ENCODE data around the gene U2AF2. TPM values are rescaled to one million over a fixed set of nuclear protein-coding genes. Genes with fewer than 3 reads are reported as not detected.

Gene U2AF2
- total RNA-seq, 1 donor from 2014 or later = 143 TPM

DNA sequence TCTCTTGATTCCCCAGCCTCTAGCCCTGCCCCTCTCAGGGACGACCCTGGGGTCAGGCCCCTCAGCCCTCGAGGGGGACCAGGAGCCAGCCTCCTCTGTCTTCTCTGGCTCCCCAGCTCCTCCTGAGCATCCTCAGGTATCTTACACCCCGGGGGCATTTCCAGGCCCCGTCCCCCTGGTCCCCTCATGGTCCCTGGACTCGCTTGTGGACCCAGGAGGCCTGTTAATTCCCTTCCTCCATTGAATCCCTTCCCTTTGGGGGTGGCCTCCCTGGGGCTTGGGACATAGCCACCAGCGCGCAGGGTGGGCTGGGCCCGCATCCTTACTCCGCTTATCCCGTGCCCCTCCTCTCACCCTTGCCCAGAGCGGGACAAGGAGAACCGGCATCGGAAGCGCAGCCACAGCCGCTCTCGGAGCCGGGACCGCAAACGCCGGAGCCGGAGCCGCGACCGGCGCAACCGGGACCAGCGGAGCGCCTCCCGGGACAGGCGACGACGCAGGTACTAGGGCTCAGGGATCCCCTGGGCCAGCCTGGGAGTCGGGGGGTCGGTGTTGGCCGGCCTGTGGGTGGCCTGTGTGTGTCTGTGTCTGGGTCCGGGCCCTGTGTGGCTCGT, 4.1 kb downstream of the U2AF2 start:
- DNase-seq (no peak), ATAC-seq (no peak)
- no peak overlapping the region for H3K27ac ChIP-seq
- no peaks in the 10 kb centered on the region for H3K27me3 ChIP-seq (ENCODE audit: low read depth)
- H3K4me3 ChIP-seq = no peak overlapping the region
- H3K9me3 ChIP-seq = no peaks in the 10 kb centered on the region
- intact Hi-C loops (cut with DNase I) = no loop called here
- TF ChIP-seq, protein P1, sequence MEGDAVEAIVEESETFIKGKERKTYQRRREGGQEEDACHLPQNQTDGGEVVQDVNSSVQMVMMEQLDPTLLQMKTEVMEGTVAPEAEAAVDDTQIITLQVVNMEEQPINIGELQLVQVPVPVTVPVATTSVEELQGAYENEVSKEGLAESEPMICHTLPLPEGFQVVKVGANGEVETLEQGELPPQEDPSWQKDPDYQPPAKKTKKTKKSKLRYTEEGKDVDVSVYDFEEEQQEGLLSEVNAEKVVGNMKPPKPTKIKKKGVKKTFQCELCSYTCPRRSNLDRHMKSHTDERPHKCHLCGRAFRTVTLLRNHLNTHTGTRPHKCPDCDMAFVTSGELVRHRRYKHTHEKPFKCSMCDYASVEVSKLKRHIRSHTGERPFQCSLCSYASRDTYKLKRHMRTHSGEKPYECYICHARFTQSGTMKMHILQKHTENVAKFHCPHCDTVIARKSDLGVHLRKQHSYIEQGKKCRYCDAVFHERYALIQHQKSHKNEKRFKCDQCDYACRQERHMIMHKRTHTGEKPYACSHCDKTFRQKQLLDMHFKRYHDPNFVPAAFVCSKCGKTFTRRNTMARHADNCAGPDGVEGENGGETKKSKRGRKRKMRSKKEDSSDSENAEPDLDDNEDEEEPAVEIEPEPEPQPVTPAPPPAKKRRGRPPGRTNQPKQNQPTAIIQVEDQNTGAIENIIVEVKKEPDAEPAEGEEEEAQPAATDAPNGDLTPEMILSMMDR (IDR thresholded peaks at IDR 0.05) = no peak
- H3K36me3 ChIP-seq = peaks cover 55% of the 10 kb centered on the region
- peaks cover 42% of the 10 kb centered on the region for H3K4me1 ChIP-seq

DNA sequence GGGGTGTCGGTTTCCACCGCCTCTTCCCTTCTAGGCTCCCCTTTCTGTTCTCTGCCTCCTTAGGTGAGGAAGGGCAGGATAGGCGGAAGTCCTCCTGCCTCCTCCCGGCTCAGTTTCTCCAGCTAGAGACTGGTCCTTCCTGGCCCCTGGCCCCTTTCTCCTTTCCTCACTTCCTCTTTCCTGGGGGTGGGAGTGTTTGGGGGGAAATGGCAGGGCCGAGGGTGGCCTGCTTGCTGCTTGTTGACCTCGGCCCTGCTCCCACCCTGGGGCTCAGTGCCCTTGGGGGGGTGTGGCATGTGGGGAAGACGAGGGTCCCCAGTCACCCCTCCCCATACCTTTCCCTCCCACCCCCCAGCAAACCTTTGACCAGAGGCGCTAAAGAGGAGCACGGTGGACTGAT, 5.0 kb downstream of the U2AF2 start:
- TF ChIP-seq, protein P1 (IDR thresholded peaks at IDR 0.05) = no peak
- Histone ChIP-seq H3K9me3 (no peaks in the 10 kb centered on the region), H3K4me1 (peaks cover 42% of the 10 kb centered on the region), H3K27me3 (ENCODE audit: low read depth) (no peaks in the 10 kb centered on the region), H3K4me3 (no peak overlapping the region), H3K27ac (no peak overlapping the region), H3K36me3 (peaks cover 64% of the 10 kb centered on the region)
- intact Hi-C loops (cut with DNase I) = no loop called here
- no peak for ATAC-seq
- no peak for DNase-seq

DNA sequence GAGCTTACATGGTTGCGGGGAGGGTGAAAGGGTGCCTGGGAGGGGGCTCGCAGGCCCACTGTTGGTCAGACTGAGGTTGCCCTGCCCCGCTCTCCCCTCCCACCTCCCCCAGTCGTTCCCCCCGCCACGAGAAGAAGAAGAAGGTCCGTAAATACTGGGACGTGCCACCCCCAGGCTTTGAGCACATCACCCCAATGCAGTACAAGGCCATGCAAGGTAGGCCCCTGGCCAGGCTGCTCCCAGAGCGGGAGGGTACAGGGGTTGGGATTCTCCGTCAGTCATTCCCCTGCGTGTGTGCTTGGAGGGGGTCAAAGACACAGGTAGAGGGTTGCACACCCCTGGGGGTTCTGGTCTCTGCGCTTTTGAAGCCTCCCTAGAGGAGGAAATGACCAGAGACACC, 5.6 kb downstream of the U2AF2 start:
- Histone ChIP-seq H3K27me3 (ENCODE audit: low read depth) (no peaks in the 10 kb centered on the region), H3K4me3 (no peak overlapping the region), H3K36me3 (peaks cover 68% of the 10 kb centered on the region), H3K9me3 (no peaks in the 10 kb centered on the region), H3K4me1 (peaks cover 42% of the 10 kb centered on the region), H3K27ac (no peak overlapping the region)
- DNase-seq (no peak), ATAC-seq (no peak)
- intact Hi-C loops (cut with DNase I) = no loop called here
- TF ChIP-seq, protein P1 (IDR thresholded peaks at IDR 0.05) = no peak

DNA sequence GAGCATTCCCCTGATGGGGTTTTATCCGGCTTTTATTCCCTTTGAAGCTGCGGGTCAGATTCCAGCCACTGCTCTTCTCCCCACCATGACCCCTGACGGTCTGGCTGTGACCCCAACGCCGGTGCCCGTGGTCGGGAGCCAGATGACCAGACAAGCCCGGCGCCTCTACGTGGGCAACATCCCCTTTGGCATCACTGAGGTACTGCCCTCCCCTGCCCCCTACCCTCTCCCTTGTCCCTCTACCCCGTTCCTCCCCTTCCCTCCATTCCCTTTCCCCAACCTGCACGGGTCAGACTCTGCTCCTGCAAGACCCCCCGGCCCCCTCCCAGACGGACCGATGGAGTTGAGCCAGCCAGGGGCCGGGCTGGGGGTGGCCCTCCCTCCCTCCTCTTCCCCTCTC, 6.2 kb downstream of the U2AF2 start:
- ATAC-seq = no peak
- Histone ChIP-seq H3K4me3 (no peak overlapping the region), H3K27ac (no peak overlapping the region), H3K4me1 (peaks cover 39% of the 10 kb centered on the region), H3K36me3 (peaks cover 74% of the 10 kb centered on the region), H3K27me3 (ENCODE audit: low read depth) (no peaks in the 10 kb centered on the region), H3K9me3 (no peaks in the 10 kb centered on the region)
- intact Hi-C loops (cut with DNase I) = no loop called here
- DNase-seq = no peak
- TF ChIP-seq, protein P1 (IDR thresholded peaks at IDR 0.05) = no peak

DNA sequence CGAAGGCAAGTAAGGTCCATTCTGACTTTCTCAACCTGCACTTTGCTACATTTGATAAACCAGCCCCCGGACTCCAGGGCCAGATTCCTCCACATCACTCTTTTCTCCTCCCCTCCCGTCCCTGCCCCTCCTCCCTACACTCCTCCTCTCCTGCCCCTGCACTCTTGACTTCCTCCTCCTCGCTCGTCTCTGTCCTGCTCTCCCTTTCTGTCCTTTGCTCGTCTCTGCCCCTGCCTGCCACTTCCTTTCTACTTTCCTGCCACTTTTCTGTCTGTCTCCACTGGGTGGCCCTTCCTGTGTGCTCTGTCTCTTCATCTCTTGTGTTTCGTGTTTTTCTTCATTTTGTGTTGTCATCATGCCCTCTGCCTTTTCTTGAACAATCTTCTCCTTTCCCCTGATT, 7.0 kb downstream of the U2AF2 start:
- TF ChIP-seq, protein P1 (IDR thresholded peaks at IDR 0.05) = no peak
- peaks cover 30% of the 10 kb centered on the region for H3K4me1 ChIP-seq
- no peaks in the 10 kb centered on the region for H3K27me3 ChIP-seq (ENCODE audit: low read depth)
- H3K9me3 ChIP-seq = no peaks in the 10 kb centered on the region
- intact Hi-C loops (cut with DNase I) = no loop called here
- no peak overlapping the region for H3K27ac ChIP-seq
- H3K36me3 ChIP-seq = peaks cover 82% of the 10 kb centered on the region
- DNase-seq = no peak
- no peak for ATAC-seq
- no peak overlapping the region for H3K4me3 ChIP-seq
